Loucy (cell line): ENCODE measurements around the gene MFN2.

ENCODE experiments used
- H2AFZ ChIP-seq: fragments of 200-600 bp; sonication (generic); 2 replicates; pipeline ENCODE4 v1.6.0; 2016; ENCODE audit warnings: antibody characterized with exemption, mild to moderate bottlenecking, low read length, moderate library complexity
- H3F3A ChIP-seq: fragments of 200-600 bp; 2 replicates; pipeline ENCODE4 v1.6.0; 2016; ENCODE audit warnings: antibody characterized with exemption, low read depth, mild to moderate bottlenecking
- H3K27me3 ChIP-seq: fragments of 200-600 bp; sonication (generic); 2 replicates; pipeline ENCODE4 v1.6.1; 2014; ENCODE audit warnings: low read length, mild to moderate bottlenecking; ENCODE audit not compliant: insufficient read depth, poor library complexity, severe bottlenecking
- H3K36me3 ChIP-seq: fragments of 200-600 bp; sonication (generic); 2 replicates; pipeline ENCODE4 v1.6.1; 2016; ENCODE audit warnings: low read length; ENCODE audit not compliant: insufficient read depth
- H3K4me1 ChIP-seq: fragments of 200-600 bp; sonication (generic); 2 replicates; pipeline ENCODE4 v1.5.1; 2014; ENCODE audit warnings: low read length, mild to moderate bottlenecking; ENCODE audit not compliant: insufficient read depth, poor library complexity, severe bottlenecking
- H3K4me2 ChIP-seq: fragments of 200-600 bp; sonication (generic); 2 replicates; pipeline ENCODE4 v1.6.0; 2014; ENCODE audit warnings: antibody characterized with exemption, low read length, low read depth, mild to moderate bottlenecking; ENCODE audit not compliant: poor library complexity, severe bottlenecking
- H3K4me3 ChIP-seq: fragments of 200-600 bp; sonication (generic); 2 replicates; pipeline ENCODE4 v1.5.1; 2014; ENCODE audit warnings: low read length, mild to moderate bottlenecking, mixed read lengths; ENCODE audit not compliant: poor library complexity, severe bottlenecking
- H3K79me2 ChIP-seq: fragments of 200-600 bp; sonication (generic); 2 replicates; pipeline ENCODE4 v1.6.1; 2014; ENCODE audit warnings: low read length; ENCODE audit not compliant: insufficient read depth
- H3K9ac ChIP-seq: fragments of 200-600 bp; sonication (generic); 2 replicates; pipeline ENCODE4 v1.6.0; 2014; ENCODE audit warnings: mild to moderate bottlenecking, low read depth, low read length, moderate library complexity; ENCODE audit not compliant: poor library complexity, severe bottlenecking
- H3K9me2 ChIP-seq: fragments of 200-600 bp; sonication (generic); replicated peaks from 2 replicates; pipeline ENCODE4 v1.6.1; 2016; ENCODE audit warnings: low read depth, low read length, mixed read lengths
- H3K9me3 ChIP-seq: fragments of 200-600 bp; sonication (generic); 2 replicates; pipeline ENCODE4 v1.6.1; 2014; ENCODE audit warnings: mild to moderate bottlenecking, antibody characterized with exemption, low read length, low read depth; ENCODE audit not compliant: insufficient read depth
- H4K20me1 ChIP-seq: fragments of 200-600 bp; sonication (generic); 2 replicates; pipeline ENCODE4 v1.6.0; 2014; ENCODE audit warnings: antibody characterized with exemption, low read length, mild to moderate bottlenecking; ENCODE audit not compliant: insufficient read depth, poor library complexity, severe bottlenecking
- CTCF ChIP-seq: fragments of 200-600 bp; sonication (generic); conservative IDR thresholded peaks from 2 replicates; pipeline ENCODE4 v1.5.1; 2014; ENCODE audit warnings: mild to moderate bottlenecking, antibody characterized with exemption, low read length
- EZH2phosphoT487 ChIP-seq: fragments of 200-600 bp; IDR thresholded peaks from 2 replicates; pipeline ENCODE4 v1.6.1; 2018; ENCODE audit warnings: antibody characterized with exemption, mild to moderate bottlenecking, moderate library complexity, borderline replicate concordance

Gene MFN2

GRCh38 chr1:12028957-12029511 lies 48.8 kb downstream of the MFN2 start:
- Histone ChIP-seq H3K27me3 (no peaks in the 10 kb centered on the region), H3K9me2 (no peaks in the 10 kb centered on the region), H2AFZ (no peak overlapping the region), H3K4me1 (no peaks in the 10 kb centered on the region), H3K9me3 (no peaks in the 10 kb centered on the region), H3K79me2 (no peaks in the 10 kb centered on the region), H3K4me2 (no peak overlapping the region), H4K20me1 (no peaks in the 10 kb centered on the region), H3K9ac (no peak overlapping the region), H3K36me3 (no peaks in the 10 kb centered on the region), H3K4me3 (no peak overlapping the region), H3F3A (no peaks in the 10 kb centered on the region)
- TF ChIP-seq CTCF (no peak), EZH2phosphoT487 (no peak)

- H4K20me1 ChIP-seq = no peaks in the 10 kb centered on the region
- no peaks in the 10 kb centered on the region for H3K9me2 ChIP-seq
- no peaks in the 10 kb centered on the region for H3K9me3 ChIP-seq
- no peak overlapping the region for H3K4me2 ChIP-seq
- H3K9ac ChIP-seq = no peak overlapping the region
- no peaks in the 10 kb centered on the region for H3K27me3 ChIP-seq
- H3F3A ChIP-seq = no peaks in the 10 kb centered on the region
- no peak overlapping the region for H2AFZ ChIP-seq
- H3K4me3 ChIP-seq = no peak overlapping the region
- TF ChIP-seq CTCF (no peak), EZH2phosphoT487 (no peak)
- no peaks in the 10 kb centered on the region for H3K79me2 ChIP-seq
- no peaks in the 10 kb centered on the region for H3K4me1 ChIP-seq
- no peaks in the 10 kb centered on the region for H3K36me3 ChIP-seq
These were observed 49.6 kb downstream of the MFN2 start for GRCh38 chr1:12029720-12030339.

- H3K4me2 ChIP-seq = no peak overlapping the region
These were observed 51.1 kb downstream of the MFN2 start for GRCh38 chr1:12031039-12031980.

More at GRCh38 chr1:12031039-12031980, 51.1 kb downstream of the MFN2 start:
- Histone ChIP-seq H2AFZ (no peak overlapping the region), H3K79me2 (no peaks in the 10 kb centered on the region), H3K9ac (no peak overlapping the region), H3K4me1 (no peaks in the 10 kb centered on the region), H3K36me3 (no peaks in the 10 kb centered on the region), H3F3A (no peaks in the 10 kb centered on the region), H3K9me2 (no peaks in the 10 kb centered on the region), H3K27me3 (no peaks in the 10 kb centered on the region), H3K4me3 (no peak overlapping the region), H4K20me1 (no peaks in the 10 kb centered on the region), H3K9me3 (no peaks in the 10 kb centered on the region)
- TF ChIP-seq EZH2phosphoT487 (no peak), CTCF (peak; percentile 70)
